Testis (tissue), 3 donors: ENCODE data around the gene CNBD2. TPM values are rescaled to one million over a fixed set of nuclear protein-coding genes. Genes with fewer than 3 reads are reported as not detected.
"Not testable (repeated sequence)": the region's sequence is repeated elsewhere in the genome, so short reads cannot be mapped to it uniquely, and the experiment has no call there.

Experiments
- DNase-seq: peaks from one replicate; pipeline ENCODE4 v3.0.0-alpha.2; 2019
- H3K27ac ChIP-seq, 2 donors: fragments of 200-600 bp; sonication (generic); one replicate each; pipeline ENCODE4 v1.5.1; 2019
- H3K27me3 ChIP-seq: fragments of 200-600 bp; sonication (generic); one replicate; pipeline ENCODE4 v1.5.1; 2019
- H3K36me3 ChIP-seq: fragments of 200-600 bp; sonication (generic); one replicate; pipeline ENCODE4 v1.5.1; 2017; ENCODE audit warnings: low read depth; ENCODE audit errors: missing control alignments
- H3K4me1 ChIP-seq: fragments of 200-600 bp; sonication (generic); one replicate; pipeline ENCODE4 v1.5.1; 2019
- H3K4me3 ChIP-seq, 2 donors: fragments of 200-600 bp; sonication (generic); one replicate each; pipeline ENCODE4 v1.5.1; 2017 to 2019
- H3K9me3 ChIP-seq: fragments of 200-600 bp; sonication (generic); one replicate; pipeline ENCODE4 v1.5.1; 2017
- CTCF ChIP-seq, 3 experiments: fragments of 450-650 bp in 2 of 3; fragments of 200-600 bp in 1 of 3; sonication (generic) in 1 of 3; IDR thresholded peaks; one replicate each; pipeline ENCODE4 v1.5.1; 2016 to 2019; ENCODE audit warnings: antibody characterized with exemption in 3 of 3, mild to moderate bottlenecking in 2 of 3, moderate library complexity in 1 of 3
- POLR2A ChIP-seq: fragments of 450-650 bp; IDR thresholded peaks from one replicate; pipeline ENCODE4 v1.6.1; 2017; ENCODE audit warnings: antibody characterized with exemption, mild to moderate bottlenecking, moderate library complexity
- WGBS, 2 donors: methylation state at CpG; one replicate each; pipeline ENCODE4 v1.1.5; 2018; 5-methylcytosine and 5-hydroxymethylcytosine counted together
- intact Hi-C: fragments of 100-400 bp; cut with DNase I; formaldehyde crosslinking; loops from one replicate; pipeline ENCODE4 v1.15.1; 2023; ENCODE audit warnings: low total_unique reads
- polyA plus RNA-seq: library from polyadenylated mRNA; stranded (reverse); fragments of 350-450 nt; fragmentation: Illumina TruSeq; extraction: RNeasy Lipid Tissue Mini Kit (QIAGEN cat#74804); gene quantifications from one replicate; pipeline ENCODE4 v1.2.3, GENCODE V29; 2014; ENCODE audit warnings: low read depth, low replicate concordance; ENCODE audit not compliant: insufficient read depth
- total RNA-seq, 2 donors: library from RNA; depleted of rRNA; stranded (reverse); fragments of >200 nt; gene quantifications; one replicate each; pipeline ENCODE4 v1.2.3, GENCODE V29; 2016

CNBD2 gene
- total and polyA plus RNA-seq, 3 donors from 2014 or later = 19.7 to 46.6 (median 28.3) TPM

DNA sequence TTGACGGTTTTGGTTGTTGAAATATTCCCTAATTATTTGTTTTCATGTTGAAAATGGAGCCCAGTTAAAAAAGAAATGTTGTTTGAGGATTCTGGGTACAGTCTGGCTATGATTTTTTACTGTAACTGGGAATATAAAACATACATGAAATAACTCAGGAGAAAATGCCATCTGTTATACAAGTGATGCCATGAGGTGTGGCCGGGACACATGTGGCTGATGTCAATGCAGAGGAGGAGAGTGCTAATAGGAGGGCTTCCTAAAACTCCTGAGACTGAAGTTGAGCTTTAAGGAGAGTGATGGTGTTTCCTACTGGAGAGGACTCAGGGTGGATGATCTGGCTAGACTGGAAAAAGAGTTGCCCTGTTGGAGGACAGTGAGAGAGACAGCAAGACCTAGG lies 26.8 kb upstream of the CNBD2 start:
- no peaks in the 10 kb centered on the region for H3K36me3 ChIP-seq

GRCh38 chr20:35942243-35942642 lies 26.1 kb upstream of the CNBD2 start:
- Histone ChIP-seq H3K4me3 (no peak overlapping the region), H3K27ac (no peak overlapping the region), H3K4me1 (no peaks in the 10 kb centered on the region), H3K36me3 (no peaks in the 10 kb centered on the region), H3K9me3 (no peaks in the 10 kb centered on the region), H3K27me3 (no peaks in the 10 kb centered on the region)
- intact Hi-C loops = no loop called here
- WGBS, 2 donors = 76 to 77% methylated on average over 2 of the region's 2 CpGs
- TF ChIP-seq CTCF (IDR thresholded peaks at IDR 0.05) = no peak
- no peak for TF ChIP-seq POLR2A
- DNase-seq = no peak

More for the DNA sequence above, 26.8 kb upstream of the CNBD2 start:
- H3K9me3 ChIP-seq = no peaks in the 10 kb centered on the region
- H3K27me3 ChIP-seq = no peaks in the 10 kb centered on the region
- intact Hi-C loops = no loop called here
- TF ChIP-seq CTCF (IDR thresholded peaks at IDR 0.05) = no peak
- TF ChIP-seq POLR2A = no peak
- DNase-seq = no peak
- WGBS, 2 donors = 86 to 89% methylated on average over 2 of the region's 2 CpGs
- H3K4me3 ChIP-seq = no peak overlapping the region
- H3K27ac ChIP-seq = no peak overlapping the region
- no peaks in the 10 kb centered on the region for H3K4me1 ChIP-seq

DNA sequence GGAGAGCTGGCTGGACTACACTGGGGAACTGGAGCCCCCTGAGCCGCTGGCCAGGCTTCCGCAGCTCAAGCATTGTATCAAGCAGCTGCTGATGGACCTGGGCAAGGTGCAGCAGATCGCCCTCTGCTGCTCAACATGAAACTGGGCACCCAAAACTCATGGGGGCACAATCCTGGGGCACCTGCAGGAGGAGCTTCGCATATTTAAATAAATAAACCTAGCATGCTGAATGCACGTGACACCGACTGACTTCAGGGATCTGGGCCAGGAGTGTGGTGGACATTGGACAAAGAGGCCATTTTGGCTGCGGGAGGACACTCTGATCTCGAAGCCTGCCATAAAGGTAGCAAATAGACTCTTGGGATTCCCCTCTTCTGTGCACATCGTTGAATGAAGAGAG lies 20.9 kb upstream of the CNBD2 start:
- Histone ChIP-seq H3K4me3 (no peak overlapping the region), H3K9me3 (no peaks in the 10 kb centered on the region), H3K4me1 (peaks cover 6% of the 10 kb centered on the region), H3K36me3 (no peaks in the 10 kb centered on the region), H3K27me3 (no peaks in the 10 kb centered on the region), H3K27ac (no peak overlapping the region)
- intact Hi-C loops = no loop called here
- WGBS, 2 donors = 77 to 82% methylated on average over 9 of the region's 9 CpGs
- DNase-seq = no peak
- TF ChIP-seq CTCF (IDR thresholded peaks at IDR 0.05) (no peak), POLR2A (no peak)

DNA sequence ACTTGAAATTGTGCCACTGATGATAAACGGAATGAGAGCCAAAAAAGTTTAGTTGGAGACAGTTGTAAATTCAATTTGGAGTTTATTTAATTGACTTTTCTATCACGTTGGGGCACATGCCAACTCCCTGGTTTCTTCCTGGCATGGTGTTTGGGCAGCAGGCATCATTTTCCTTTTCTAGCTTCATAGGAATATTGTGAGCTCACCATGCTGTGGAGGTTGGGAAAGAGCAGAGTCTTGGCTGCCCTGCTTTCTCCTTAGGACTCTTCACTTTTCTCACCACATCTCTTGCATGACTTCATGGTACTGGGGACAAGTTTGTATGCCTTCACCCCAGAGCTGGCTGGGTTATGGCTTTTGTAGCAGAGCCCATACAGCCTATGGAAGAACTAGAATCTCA lies 20.5 kb upstream of the CNBD2 start:
- Histone ChIP-seq H3K27ac (no peak overlapping the region), H3K9me3 (no peaks in the 10 kb centered on the region), H3K4me3 (no peak overlapping the region), H3K4me1 (peaks cover 10% of the 10 kb centered on the region), H3K27me3 (no peaks in the 10 kb centered on the region), H3K36me3 (no peaks in the 10 kb centered on the region)
- 85 to 87% methylated on average over 2 of the region's 2 CpGs for WGBS, 2 donors
- no peak for DNase-seq
- intact Hi-C loops = no loop called here
- no peak for TF ChIP-seq POLR2A
- TF ChIP-seq CTCF (IDR thresholded peaks at IDR 0.05) = no peak

DNA sequence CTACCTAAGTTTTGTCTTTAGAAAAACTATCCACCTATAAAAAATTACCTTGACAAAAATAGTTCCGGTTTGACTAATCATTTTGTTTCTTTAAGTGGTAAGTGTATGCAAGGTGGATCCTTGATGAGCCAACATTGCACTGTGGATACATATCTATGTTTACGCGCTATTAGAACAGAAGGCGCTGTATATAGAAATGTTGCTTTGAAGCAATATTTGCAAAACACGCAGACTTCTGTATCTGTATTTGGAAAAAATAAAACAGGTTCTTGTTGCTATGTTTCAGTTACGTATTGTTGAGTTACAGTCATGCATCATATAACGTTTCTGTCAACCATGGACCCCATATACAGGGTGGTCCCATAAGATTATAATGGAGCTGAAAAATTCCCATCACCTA lies 18.3 kb upstream of the CNBD2 start:
- WGBS, 2 donors = 89 to 97% methylated on average over 7 of the region's 7 CpGs
- no peak overlapping the region for H3K27ac ChIP-seq
- no peak for DNase-seq
- no peaks in the 10 kb centered on the region for H3K9me3 ChIP-seq
- no peaks in the 10 kb centered on the region for H3K27me3 ChIP-seq
- no peak overlapping the region for H3K4me3 ChIP-seq
- no peak for TF ChIP-seq CTCF (IDR thresholded peaks at IDR 0.05)
- TF ChIP-seq POLR2A = no peak
- peaks cover 16% of the 10 kb centered on the region for H3K4me1 ChIP-seq
- no peaks in the 10 kb centered on the region for H3K36me3 ChIP-seq
- intact Hi-C loops = no loop called here

GRCh38 chr20:35952080-35952479 lies 16.3 kb upstream of the CNBD2 start:
- H3K9me3 ChIP-seq, DNase-seq, H3K36me3 ChIP-seq, H3K4me3 ChIP-seq, intact Hi-C loops, H3K27me3 ChIP-seq: not testable (repeated sequence)
- Histone ChIP-seq H3K4me1 (peaks cover 19% of the 10 kb centered on the region), H3K27ac (peak overlapping the region in 1 of 2 donors; percentile 95)
- WGBS, 2 donors = 63 to 77% methylated on average over 13 to 14 of the region's 14 CpGs
